ENCODE measurements around the gene SCN8A. TPM values are rescaled to one million over a fixed set of nuclear protein-coding genes. Genes with fewer than 3 reads are reported as not detected.

SCN8A gene
- polyA plus RNA-seq, 3 donors, result 0.11 to 0.49 (median 0.12) TPM

- WGBS, 3 donors, result 52 to 85% (median 54%) methylated on average over 2 of the region's 2 CpGs
- H3K27ac ChIP-seq (ENCODE audit: low read depth, low read length), result no peak overlapping the region
Measured at GRCh38 chr12:51692016-51692415, 101.0 kb downstream of the SCN8A start.

DNA sequence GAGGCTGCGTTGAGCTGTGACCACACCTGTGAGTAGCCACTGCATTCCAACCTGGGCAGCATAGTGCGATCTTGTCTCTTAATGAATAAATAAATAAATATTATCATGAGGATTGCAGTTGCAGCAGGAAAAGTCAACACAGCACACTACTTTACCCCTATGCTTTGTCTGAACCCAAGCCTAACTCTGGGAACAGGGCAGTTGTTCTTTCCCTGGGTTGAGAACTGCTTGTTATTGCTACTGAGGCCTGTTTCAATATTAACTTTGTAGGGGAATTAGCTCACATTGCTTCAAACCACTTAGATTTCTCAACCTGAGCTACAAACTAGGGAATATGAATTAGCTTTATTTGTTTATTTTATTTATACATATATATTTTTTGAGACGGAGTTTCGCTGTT is 102.5 kb downstream of the SCN8A start:
- H3K27ac ChIP-seq (ENCODE audit: low read depth, low read length), result no peak overlapping the region
- 66 to 98% (median 90%) methylated on average over 4 of the region's 4 CpGs for WGBS, 3 donors

DNA sequence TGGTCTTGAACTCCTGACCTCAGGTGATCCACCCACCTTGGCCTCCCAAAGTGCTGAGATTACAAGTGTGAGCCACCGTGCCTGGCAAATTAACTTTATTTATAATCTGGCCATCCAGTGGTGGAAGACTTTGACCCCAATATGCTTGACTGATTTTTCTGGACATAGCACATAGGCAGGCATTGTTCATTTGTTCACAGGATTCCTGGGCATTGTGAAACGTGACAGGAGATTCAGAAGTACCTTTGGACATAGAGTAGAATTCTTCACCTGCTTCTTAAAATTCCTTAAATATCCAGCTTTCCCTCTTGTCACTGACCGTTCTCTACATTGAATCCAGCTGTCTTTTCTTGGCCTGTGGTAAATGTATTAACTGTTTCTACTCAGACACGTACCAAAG is 103.1 kb downstream of the SCN8A start:
- H3K27ac ChIP-seq (ENCODE audit: low read depth, low read length), result no peak overlapping the region
- 69 to 76% (median 69%) methylated on average over 4 of the region's 4 CpGs for WGBS, 3 donors

DNA sequence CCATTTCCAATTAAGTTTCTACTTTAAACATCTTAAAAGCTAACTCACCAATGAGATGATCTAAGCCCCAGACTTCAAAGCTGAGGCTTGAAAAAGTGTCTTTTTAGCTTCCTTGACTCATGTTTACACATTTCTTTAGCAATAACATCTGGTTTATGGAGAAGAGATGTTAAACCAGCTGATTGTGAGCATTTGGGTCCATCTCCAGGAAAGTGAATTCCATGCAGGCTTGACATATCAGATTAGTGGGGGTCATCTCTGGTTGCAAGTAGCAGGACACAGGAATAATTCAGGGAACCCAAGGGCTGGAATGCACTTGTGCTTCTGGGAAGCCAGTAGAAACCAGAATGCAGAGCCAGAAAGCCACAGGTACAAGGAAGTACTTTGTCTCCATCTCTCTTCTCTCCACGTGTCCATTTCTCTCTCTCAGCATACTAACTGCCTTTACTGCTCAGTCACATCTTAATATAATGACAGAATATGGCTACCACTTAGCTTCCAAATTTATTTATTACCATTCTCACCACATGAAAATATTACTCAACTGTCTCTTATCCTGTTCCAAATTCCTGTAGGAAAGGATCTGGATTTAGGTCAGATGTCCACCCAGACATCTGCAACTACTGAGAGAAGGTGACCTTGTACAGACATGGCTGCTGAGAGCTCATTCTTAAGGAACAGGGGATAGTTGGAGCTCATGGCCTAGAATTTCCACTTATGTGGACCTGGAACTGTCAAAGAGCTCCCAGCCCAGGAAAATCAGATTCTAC is 104.4 kb downstream of the SCN8A start:
- WGBS, 3 donors, result 67 to 75% (median 73%) methylated on average over 1 of the region's 1 CpG
- no peak overlapping the region for H3K27ac ChIP-seq (ENCODE audit: low read depth, low read length)

DNA sequence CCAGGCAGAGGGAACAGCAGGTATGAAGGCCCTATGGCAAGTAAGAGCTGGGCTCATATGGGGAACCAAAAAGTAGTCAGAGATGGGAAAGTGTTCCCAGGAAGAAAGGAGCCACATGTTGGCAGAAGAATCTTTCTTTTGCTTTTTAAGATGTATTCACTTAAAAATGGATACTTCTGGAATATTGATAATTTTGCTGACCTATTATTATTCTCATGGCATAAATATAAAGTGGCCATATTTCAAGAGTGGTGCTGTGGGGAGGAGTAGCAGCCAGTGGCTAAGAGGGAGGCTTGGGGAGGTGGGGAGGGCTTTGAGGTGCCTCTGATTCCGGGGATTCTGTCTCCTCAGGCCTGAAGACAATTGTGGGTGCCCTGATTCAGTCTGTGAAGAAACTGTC is 108.2 kb downstream of the SCN8A start:
- H3K27ac ChIP-seq (ENCODE audit: low read depth, low read length), result no peak overlapping the region
- WGBS, 3 donors, result 95 to 100% (median 98%) methylated on average over 1 of the region's 1 CpG

- no peak overlapping the region for H3K27ac ChIP-seq (ENCODE audit: low read depth, low read length)
Measured at GRCh38 chr12:51700887-51701286, 109.9 kb downstream of the SCN8A start.

DNA sequence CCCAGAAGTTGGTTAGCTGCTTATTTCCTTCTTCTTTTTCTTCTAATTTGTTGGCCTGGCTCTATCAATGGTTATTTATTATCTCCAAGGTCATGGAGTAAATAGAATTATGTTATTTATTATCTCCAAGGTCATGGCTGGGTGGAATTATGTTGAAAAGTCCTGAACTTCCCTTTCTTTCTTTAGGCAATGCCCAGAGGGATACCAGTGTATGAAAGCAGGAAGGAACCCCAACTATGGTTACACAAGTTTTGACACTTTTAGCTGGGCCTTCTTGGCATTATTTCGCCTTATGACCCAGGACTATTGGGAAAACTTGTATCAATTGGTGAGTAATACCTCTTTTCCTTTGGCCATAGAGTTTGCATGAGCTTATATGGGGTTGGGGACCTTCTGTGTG is 111.6 kb downstream of the SCN8A start:
- no peak overlapping the region for H3K27ac ChIP-seq (ENCODE audit: low read depth, low read length)
- 42 to 65% (median 54%) methylated on average over 1 of the region's 1 CpG for WGBS, 3 donors

- WGBS, 3 donors, result 92 to 95% (median 93%) methylated on average over 1 of the region's 1 CpG
- no peak overlapping the region for H3K27ac ChIP-seq (ENCODE audit: low read depth, low read length)
Measured at GRCh38 chr12:51705450-51705849, 114.4 kb downstream of the SCN8A start.

DNA sequence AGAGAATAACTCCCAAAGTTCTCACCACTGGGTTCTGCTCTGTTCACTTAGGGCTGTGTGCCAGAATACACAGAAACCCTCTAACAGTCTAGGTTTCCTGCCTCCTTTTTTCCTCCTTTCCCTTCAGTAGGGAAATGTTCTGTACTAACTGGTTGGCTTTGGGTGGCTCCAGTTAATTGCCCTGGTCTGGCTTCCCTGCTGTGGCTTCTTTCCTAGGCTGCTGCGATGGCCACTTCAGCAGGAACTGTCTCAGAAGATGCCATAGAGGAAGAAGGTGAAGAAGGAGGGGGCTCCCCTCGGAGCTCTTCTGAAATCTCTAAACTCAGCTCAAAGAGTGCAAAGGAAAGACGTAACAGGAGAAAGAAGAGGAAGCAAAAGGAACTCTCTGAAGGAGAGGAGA is 115.2 kb downstream of the SCN8A start:
- no peak overlapping the region for H3K27ac ChIP-seq (ENCODE audit: low read depth, low read length)
- WGBS, 3 donors, result 57 to 83% (median 58%) methylated on average over 3 of the region's 3 CpGs

DNA sequence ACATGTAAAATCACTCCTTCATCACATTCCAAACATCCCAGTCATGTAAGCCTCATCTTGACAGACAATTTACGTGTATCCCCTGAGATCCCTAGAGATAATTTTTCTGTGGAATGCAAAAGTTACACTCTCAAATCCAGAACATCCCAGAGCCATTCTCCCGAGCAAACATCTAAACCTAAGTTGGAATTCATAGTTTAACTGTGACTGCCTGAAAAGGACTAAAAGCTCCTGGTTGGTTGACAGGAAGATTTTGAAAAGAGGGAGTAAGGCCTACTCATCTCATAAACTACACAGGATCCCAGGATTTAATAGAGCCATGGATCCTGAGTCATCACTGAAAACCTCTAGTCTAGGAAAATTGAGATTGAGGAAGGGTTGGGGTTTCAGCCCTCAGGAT is 123.6 kb downstream of the SCN8A start:
- WGBS, 3 donors, result 81 to 92% (median 87%) methylated on average over 2 of the region's 2 CpGs
- no peak overlapping the region for H3K27ac ChIP-seq (ENCODE audit: low read depth, low read length)

GRCh38 chr12:51717326-51717925 is 126.4 kb downstream of the SCN8A start:
- no peak overlapping the region for H3K27ac ChIP-seq (ENCODE audit: low read depth, low read length)
- 90 to 93% (median 90%) methylated on average over 3 of the region's 3 CpGs for WGBS, 3 donors

DNA sequence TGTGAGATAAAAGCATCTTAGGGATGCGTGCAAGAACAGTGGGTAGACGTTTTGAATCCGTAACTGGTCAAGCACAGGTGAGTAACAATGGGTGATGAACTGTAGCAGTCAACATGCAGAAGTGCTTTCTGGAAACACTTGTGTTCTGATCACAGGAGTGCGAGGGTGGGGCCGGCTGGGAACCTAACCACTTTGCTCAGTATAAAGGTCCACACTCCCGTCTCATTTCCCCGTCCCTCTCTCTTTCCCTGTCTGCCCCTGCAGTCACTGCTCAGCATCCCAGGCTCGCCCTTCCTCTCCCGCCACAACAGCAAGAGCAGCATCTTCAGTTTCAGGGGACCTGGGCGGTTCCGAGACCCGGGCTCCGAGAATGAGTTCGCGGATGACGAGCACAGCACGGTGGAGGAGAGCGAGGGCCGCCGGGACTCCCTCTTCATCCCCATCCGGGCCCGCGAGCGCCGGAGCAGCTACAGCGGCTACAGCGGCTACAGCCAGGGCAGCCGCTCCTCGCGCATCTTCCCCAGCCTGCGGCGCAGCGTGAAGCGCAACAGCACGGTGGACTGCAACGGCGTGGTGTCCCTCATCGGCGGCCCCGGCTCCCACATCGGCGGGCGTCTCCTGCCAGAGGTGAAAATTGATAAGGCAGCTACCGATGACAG is 130.4 kb downstream of the SCN8A start:
- WGBS, 3 donors, result 6 to 27% (median 9%) methylated on average over 44 of the region's 44 CpGs
- H3K27ac ChIP-seq (ENCODE audit: low read depth, low read length), result no peak overlapping the region

GRCh38 chr12:51722431-51722830 is 131.4 kb downstream of the SCN8A start:
- H3K27ac ChIP-seq (ENCODE audit: low read depth, low read length), result no peak overlapping the region

GRCh38 chr12:51726161-51726560 is 135.1 kb downstream of the SCN8A start:
- 86 to 100% (median 95%) methylated on average over 1 of the region's 1 CpG for WGBS, 3 donors
- H3K27ac ChIP-seq (ENCODE audit: low read depth, low read length), result no peak overlapping the region

- WGBS, 3 donors, result 68 to 78% (median 76%) methylated on average over 2 of the region's 2 CpGs
Measured at GRCh38 chr12:51726931-51727330, 135.9 kb downstream of the SCN8A start.

DNA sequence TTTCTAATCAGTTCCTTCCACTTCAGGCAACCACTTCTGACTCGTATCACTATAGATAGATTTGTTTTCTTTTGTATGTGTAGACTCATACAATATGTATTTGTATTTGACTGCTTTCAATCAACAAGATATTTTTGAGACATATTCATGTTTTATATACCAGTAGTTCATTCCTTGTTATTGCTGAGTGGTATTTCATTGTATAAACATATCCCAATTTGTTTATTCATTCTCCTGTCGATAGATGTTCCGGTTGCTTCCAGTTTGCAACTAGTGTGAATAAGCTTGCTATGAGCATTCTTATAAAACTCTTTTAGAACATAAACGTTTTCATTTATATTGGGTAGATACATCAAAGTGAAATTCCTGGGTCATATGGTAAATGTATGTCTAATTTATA is 138.3 kb downstream of the SCN8A start:
- no peak overlapping the region for H3K27ac ChIP-seq (ENCODE audit: low read depth, low read length)
- 72 to 75% (median 73%) methylated on average over 4 of the region's 4 CpGs for WGBS, 3 donors

More at GRCh38 chr12:51726931-51727330, 135.9 kb downstream of the SCN8A start:
- H3K27ac ChIP-seq (ENCODE audit: low read depth, low read length), result no peak overlapping the region

DNA sequence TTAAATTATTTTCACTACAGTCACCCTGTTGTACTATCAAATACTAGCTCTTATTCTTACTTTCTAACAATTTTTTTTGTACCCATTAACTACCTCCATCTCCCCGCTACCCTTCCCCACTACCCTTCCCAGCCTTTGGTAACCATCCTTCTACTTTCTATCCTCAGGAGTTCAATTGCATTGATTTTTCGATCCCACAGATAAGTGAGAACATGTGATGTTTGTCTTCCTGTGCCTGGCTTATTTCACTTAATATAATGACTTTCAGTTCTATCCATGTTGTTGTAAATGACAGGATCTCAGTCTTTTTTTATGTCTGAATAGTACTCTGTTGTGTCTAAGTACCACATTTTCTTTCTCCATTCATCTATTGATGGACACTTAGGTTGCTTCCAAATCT is 139.7 kb downstream of the SCN8A start:
- 47 to 50% (median 49%) methylated on average over 2 of the region's 2 CpGs for WGBS, 3 donors
- H3K27ac ChIP-seq (ENCODE audit: low read depth, low read length), result no peak overlapping the region

DNA sequence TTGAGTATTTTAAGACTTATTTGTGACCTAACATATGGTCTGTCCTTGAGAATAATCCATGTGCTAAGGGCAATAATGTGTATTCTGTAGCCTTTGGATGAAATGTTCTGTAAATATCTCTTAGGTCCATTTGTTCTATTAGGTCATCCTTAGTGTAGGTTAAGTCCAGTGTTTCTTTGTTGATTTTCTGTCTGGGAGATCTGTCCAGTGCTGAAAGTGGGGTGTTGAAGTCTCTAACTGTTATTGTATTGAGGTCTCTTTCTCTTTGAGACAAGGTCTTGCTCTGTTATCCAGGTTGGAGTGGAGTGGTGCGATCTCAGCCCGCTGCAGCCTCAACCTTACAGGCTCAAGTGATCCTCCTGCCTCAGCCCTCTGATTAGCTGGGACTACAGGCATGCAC is 149.5 kb downstream of the SCN8A start:
- no peak overlapping the region for H3K27ac ChIP-seq (ENCODE audit: low read depth, low read length)
- WGBS, 3 donors, result 97 to 100% (median 97%) methylated on average over 2 of the region's 2 CpGs

GRCh38 chr12:51744235-51744634 is 153.2 kb downstream of the SCN8A start:
- 40 to 65% (median 47%) methylated on average over 6 of the region's 6 CpGs for WGBS, 3 donors
- H3K27ac ChIP-seq (ENCODE audit: low read depth, low read length), result no peak overlapping the region

DNA sequence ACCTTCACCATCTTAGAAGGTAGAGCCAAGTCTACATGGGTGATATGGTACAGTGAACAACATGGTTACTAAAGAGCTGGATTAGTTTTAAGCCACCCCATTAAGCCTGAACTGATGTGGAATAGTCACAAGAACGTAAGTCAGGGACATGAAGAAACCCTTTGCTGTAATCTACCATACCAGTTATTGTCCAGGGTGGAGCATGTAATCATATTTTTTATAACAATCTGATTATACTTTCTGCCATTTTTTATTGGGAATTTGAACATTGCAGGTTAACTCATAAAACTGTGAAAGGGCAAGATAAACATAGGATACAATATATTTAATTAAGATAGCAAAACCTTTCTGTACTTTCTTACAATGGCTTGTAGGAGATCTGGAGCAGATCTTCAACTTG is 153.9 kb downstream of the SCN8A start:
- no peak overlapping the region for H3K27ac ChIP-seq (ENCODE audit: low read depth, low read length)
- 85 to 94% (median 85%) methylated on average over 1 of the region's 1 CpG for WGBS, 3 donors

All from adipose tissue (tissue), 3 donors.